Body of pancreas (tissue), 4 donors: ENCODE data around the gene HYAL2.

Experiments used
- CTCF ChIP-seq, 7 experiments: fragments of 450-650 bp in 4 of 7; fragments of 200-600 bp in 3 of 7; sonication (generic) in 3 of 7; IDR thresholded peaks; one replicate each; pipeline ENCODE4 v1.5.1; 2016 to 2019; ENCODE audit warnings: antibody characterized with exemption in 7 of 7
- POLR2A ChIP-seq, 3 donors: fragments of 450-650 bp; IDR thresholded peaks; one replicate each; pipeline ENCODE4 v1.6.1; 2016; ENCODE audit warnings: antibody characterized with exemption in 3 of 3, mild to moderate bottlenecking in 2 of 3

GRCh38 chr3:50275141-50275995, 47.2 kb downstream of the HYAL2 start:
- no peak for TF ChIP-seq CTCF (IDR thresholded peaks at IDR 0.05)
- TF ChIP-seq POLR2A (IDR thresholded peaks at IDR 0.05) = no peak
